Fibroblast of lung (primary cell): Measurements from ENCODE around the gene RERE. TPM values are rescaled to one million over a fixed set of nuclear protein-coding genes. Genes with fewer than 3 reads are reported as not detected.
A peak's percentile ranks its signal among the peaks of the same experiment; 100 is the strongest.

Experiments used
- DNase-seq, 2 donors: peaks; one replicate each; pipeline versions ENCODE4 v3.0.0 to v3.0.0-alpha.2; 2010; ENCODE audit warnings: low read depth in 2 of 2
- H2AFZ ChIP-seq: 2 replicates; pipeline ENCODE4 v1.5.1; 2012; ENCODE audit warnings: low read length, control low read depth, inconsistent platforms
- H3K27ac ChIP-seq: 2 replicates; pipeline ENCODE4 v1.5.1; 2011; ENCODE audit warnings: low read length, control low read depth; ENCODE audit not compliant: insufficient read depth
- H3K27me3 ChIP-seq: 2 replicates; pipeline ENCODE4 v1.5.1; 2011; ENCODE audit warnings: mild to moderate bottlenecking, low read length; ENCODE audit not compliant: control insufficient read depth, insufficient read depth
- H3K36me3 ChIP-seq: 2 replicates; pipeline ENCODE4 v1.5.1; 2011; ENCODE audit warnings: low read length; ENCODE audit not compliant: control insufficient read depth, insufficient read depth
- H3K4me1 ChIP-seq: 2 replicates; pipeline ENCODE4 v1.5.1; 2011; ENCODE audit warnings: low read length; ENCODE audit not compliant: control insufficient read depth, insufficient read depth; ENCODE audit errors: extremely low read depth
- H3K4me2 ChIP-seq: 2 replicates; pipeline ENCODE4 v1.5.1; 2011; ENCODE audit warnings: low read length, control low read depth; ENCODE audit not compliant: insufficient read depth; ENCODE audit errors: extremely low read depth
- H3K4me3 ChIP-seq, 4 experiments: fragments of 200-600 bp in 1 of 4; sonication (generic) in 1 of 4; replicated peaks in 1 of 4; 2 replicates each; pipeline ENCODE4 v1.5.1; 2011 to 2016; ENCODE audit warnings: low read length in 4 of 4, low read depth in 3 of 4, mild to moderate bottlenecking in 3 of 4, control low read depth in 2 of 4, inconsistent platforms in 1 of 4, mixed read lengths in 1 of 4; ENCODE audit not compliant: insufficient read depth in 1 of 4; ENCODE audit errors: control extremely low read depth in 1 of 4
- H3K79me2 ChIP-seq: 2 replicates; pipeline ENCODE4 v1.5.1; 2012; ENCODE audit warnings: mild to moderate bottlenecking, low read length, inconsistent platforms; ENCODE audit not compliant: control insufficient read depth, insufficient read depth
- H3K9ac ChIP-seq: 2 replicates; pipeline ENCODE4 v1.5.1; 2011; ENCODE audit warnings: mild to moderate bottlenecking, low read length, control low read depth; ENCODE audit not compliant: insufficient read depth
- H3K9me3 ChIP-seq: 2 replicates; pipeline ENCODE4 v1.5.1; 2012; ENCODE audit warnings: low read depth, low read length; ENCODE audit not compliant: control insufficient read depth, insufficient read depth
- H4K20me1 ChIP-seq: 2 replicates; pipeline ENCODE4 v1.5.1; 2011; ENCODE audit warnings: low read length; ENCODE audit not compliant: control insufficient read depth, insufficient read depth; ENCODE audit errors: extremely low read depth
- CTCF ChIP-seq, 2 donors: IDR thresholded peaks in 1 of 2; conservative IDR thresholded peaks in 1 of 2; 1 replicate in 1 of 2; 2 replicates in 1 of 2; pipeline ENCODE4 v1.5.1; 2011 to 2012; ENCODE audit warnings: low read length in 2 of 2, control low read depth in 1 of 2, inconsistent platforms in 1 of 2, low read depth in 1 of 2, mild to moderate bottlenecking in 1 of 2
- EZH2 ChIP-seq: IDR thresholded peaks from 2 replicates; pipeline ENCODE4 v1.5.1; 2012; ENCODE audit warnings: low read length, control low read depth, mild to moderate bottlenecking; ENCODE audit errors: missing control alignments
- polyA plus RNA-seq, 2 donors: library from polyadenylated mRNA; depleted of rRNA in 1 of 2; stranded (reverse) in 1 of 2; unstranded in 1 of 2; fragments of >200 nt; gene quantifications; 2 replicates each; pipeline ENCODE4 v1.2.1, GENCODE V29; 2011 to 2012; ENCODE audit warnings: missing spikeins in 1 of 2
- total RNA-seq: library from RNA; depleted of rRNA; stranded (reverse); fragments of >200 nt; gene quantifications from 2 replicates; pipeline ENCODE4 v1.2.1, GENCODE V29; 2014

Gene RERE
- total and polyA plus RNA-seq, 2 donors (not counting 1 experiment from before 2014, with no cell fraction given) = 3.7 to 51.0 TPM

DNA sequence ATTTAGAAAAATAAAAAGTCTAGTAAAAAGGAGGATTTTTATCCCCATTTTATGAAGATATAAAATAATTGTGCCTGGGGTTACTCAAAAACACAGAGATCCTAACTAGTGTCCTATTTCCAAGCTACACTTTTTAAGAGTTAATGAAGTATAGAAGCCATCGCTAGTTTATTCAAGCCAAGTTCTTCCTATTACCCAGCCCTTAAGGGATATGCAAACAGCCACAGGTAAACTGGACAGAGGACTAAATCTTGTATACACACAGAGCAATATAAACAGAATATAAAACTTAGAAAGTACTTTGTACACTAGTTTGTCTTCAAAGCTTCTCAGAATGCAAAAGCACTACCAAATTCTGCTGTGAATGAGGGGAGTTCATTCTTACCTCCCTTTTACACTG, 111.1 kb downstream of the RERE start:
- Histone ChIP-seq H3K4me2 (no peak overlapping the region), H3K9me3 (no peaks in the 10 kb centered on the region), H3K79me2 (peaks cover 2% of the 10 kb centered on the region), H4K20me1 (no peaks in the 10 kb centered on the region), H3K9ac (no peak overlapping the region), H2AFZ (no peak overlapping the region), H3K4me1 (peaks cover 8% of the 10 kb centered on the region), H3K27ac (no peak overlapping the region), H3K27me3 (no peaks in the 10 kb centered on the region), H3K36me3 (no peaks in the 10 kb centered on the region), H3K4me3 (no peak overlapping the region)
- TF ChIP-seq CTCF (conservative IDR thresholded peaks at IDR 0.05 in 1 of 2, IDR thresholded peaks at IDR 0.05 in 1 of 2; ENCODE audit: low read depth in 1 of 2, low read length in 2 of 2) (no peak), EZH2 (no peak)
- DNase-seq = no peak

DNA sequence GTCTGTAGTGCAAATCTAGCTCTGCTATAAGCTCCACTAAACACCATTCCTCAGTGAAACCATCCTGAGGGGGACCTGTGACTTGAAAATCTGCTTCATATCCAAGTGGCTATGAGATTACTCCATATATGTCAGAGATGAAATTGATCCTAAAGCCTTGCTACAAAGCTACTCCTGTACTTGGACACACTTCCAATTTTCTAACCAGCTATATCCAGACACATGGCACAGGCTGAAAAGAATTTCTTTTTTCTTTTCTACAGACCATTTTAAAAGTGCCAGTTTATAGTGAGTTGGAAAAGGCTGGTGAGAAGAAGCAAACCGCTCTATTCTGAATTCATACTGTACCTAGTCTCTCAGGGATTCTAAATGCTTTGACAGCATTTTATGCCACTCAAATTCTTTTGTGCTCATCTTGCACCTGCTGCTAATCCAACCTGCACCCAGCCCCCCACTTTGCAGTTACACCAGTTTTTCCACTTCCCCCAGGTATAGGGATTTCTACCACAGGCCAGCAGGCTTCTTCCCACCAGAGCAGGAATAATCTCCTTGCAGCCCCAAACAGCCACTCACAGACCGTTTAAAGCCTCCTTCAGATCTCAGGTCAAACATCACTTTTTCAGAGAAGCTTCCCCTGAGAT, 112.5 kb downstream of the RERE start:
- Histone ChIP-seq H3K4me2 (no peak overlapping the region), H3K9ac (no peak overlapping the region), H3K27me3 (no peaks in the 10 kb centered on the region), H3K79me2 (peaks cover 9% of the 10 kb centered on the region), H4K20me1 (no peaks in the 10 kb centered on the region), H2AFZ (no peak overlapping the region), H3K4me1 (peaks cover 6% of the 10 kb centered on the region), H3K9me3 (no peaks in the 10 kb centered on the region), H3K27ac (no peak overlapping the region), H3K36me3 (no peaks in the 10 kb centered on the region), H3K4me3 (no peak overlapping the region)
- no peak for DNase-seq
- TF ChIP-seq CTCF (conservative IDR thresholded peaks at IDR 0.05 in 1 of 2, IDR thresholded peaks at IDR 0.05 in 1 of 2; ENCODE audit: low read depth in 1 of 2, low read length in 2 of 2) (no peak), EZH2 (no peak)

- H3K36me3 ChIP-seq = no peaks in the 10 kb centered on the region
- peak overlapping the region; percentile 55 for H3K27ac ChIP-seq
- DNase-seq = peak; percentile 92 to 93
- peak overlapping the region; percentile 57 to 87 (median 64) for H3K4me3 ChIP-seq
- no peaks in the 10 kb centered on the region for H4K20me1 ChIP-seq
- H2AFZ ChIP-seq = no peak overlapping the region
- peak overlapping the region; percentile 77 for H3K4me2 ChIP-seq
- no peaks in the 10 kb centered on the region for H3K9me3 ChIP-seq
- H3K9ac ChIP-seq = peak overlapping the region; percentile 66
- no peak for TF ChIP-seq EZH2
- TF ChIP-seq CTCF (conservative IDR thresholded peaks at IDR 0.05 in 1 of 2, IDR thresholded peaks at IDR 0.05 in 1 of 2; ENCODE audit: low read depth in 1 of 2, low read length in 2 of 2) = no peak
- H3K4me1 ChIP-seq = peaks cover 6% of the 10 kb centered on the region
- peaks cover 15% of the 10 kb centered on the region for H3K79me2 ChIP-seq
- no peaks in the 10 kb centered on the region for H3K27me3 ChIP-seq
Measured at GRCh38 chr1:8702850-8703810, 114.3 kb downstream of the RERE start.
